Gastroesophageal sphincter (tissue), 4 donors: ENCODE results near the gene BBS12. TPM values are rescaled to one million over a fixed set of nuclear protein-coding genes. Genes with fewer than 3 reads are reported as not detected.

ENCODE experiments used
- ATAC-seq: fragments of 150-250 bp; one replicate; pipeline ENCODE4 v1.9.1; 2016; ENCODE audit warnings: mild to moderate bottlenecking, moderate library complexity
- H3K27ac ChIP-seq, 4 donors: fragments of 200-600 bp; sonication (generic) in 3 of 4; 1 replicate in 3 of 4; 2 replicates in 1 of 4; pipeline ENCODE4 v1.5.1; 2016 to 2019
- H3K27me3 ChIP-seq: fragments of 200-600 bp; sonication (generic); one replicate; pipeline ENCODE4 v1.5.1; 2019
- H3K36me3 ChIP-seq, 2 donors: fragments of 200-600 bp; sonication (generic); one replicate each; pipeline ENCODE4 v1.5.1; 2019; ENCODE audit warnings: control low read depth in 1 of 2
- H3K4me1 ChIP-seq, 3 donors: fragments of 200-600 bp; sonication (generic); 1 replicate in 2 of 3; 2 replicates in 1 of 3; pipeline ENCODE4 v1.5.1; 2016 to 2019; ENCODE audit warnings: control low read depth in 2 of 3
- H3K4me3 ChIP-seq, 2 donors: fragments of 200-600 bp; sonication (generic); one replicate each; pipeline ENCODE4 v1.5.1; 2019; ENCODE audit warnings: mild to moderate bottlenecking in 1 of 2, moderate library complexity in 1 of 2
- H3K9me3 ChIP-seq, 3 donors: fragments of 200-600 bp; sonication (generic); one replicate each; pipeline ENCODE4 v1.5.1; 2017 to 2019; ENCODE audit warnings: control low read depth in 2 of 3
- CTCF ChIP-seq, 4 experiments: fragments of 200-600 bp in 2 of 4; fragments of 450-650 bp in 2 of 4; sonication (generic) in 1 of 4; IDR thresholded peaks; one replicate each; pipeline ENCODE4 v1.5.1; 2017 to 2019; ENCODE audit warnings: antibody characterized with exemption in 4 of 4, mild to moderate bottlenecking in 2 of 4, moderate library complexity in 2 of 4
- EP300 ChIP-seq: sonication (generic); formaldehyde crosslinking; IDR thresholded peaks from one replicate; pipeline ENCODE4 v1.6.1; 2017; ENCODE audit warnings: antibody characterized with exemption, mild to moderate bottlenecking
- POLR2A ChIP-seq, 2 donors: fragments of 450-650 bp; IDR thresholded peaks; one replicate each; pipeline ENCODE4 v1.6.1; 2017; ENCODE audit warnings: antibody characterized with exemption in 2 of 2, mild to moderate bottlenecking in 2 of 2, moderate library complexity in 1 of 2
- POLR2AphosphoS5 ChIP-seq: sonication (generic); formaldehyde crosslinking; IDR thresholded peaks from one replicate; pipeline ENCODE4 v1.6.1; 2017; ENCODE audit warnings: antibody characterized with exemption
- WGBS, 2 donors: methylation state at CpG; one replicate each; pipeline ENCODE4 v1.1.5; 2018; ENCODE audit warnings: low coverage in 1 of 2; 5-methylcytosine and 5-hydroxymethylcytosine counted together
- total RNA-seq, 4 donors: library from RNA; depleted of rRNA; stranded (reverse); fragments of >200 nt; gene quantifications; one replicate each; pipeline ENCODE4 v1.1.0, GENCODE V29; 2016

The BBS12 gene
- total RNA-seq, 4 donors from 2014 or later: 4.7 to 7.3 (median 5.9) TPM

- no peaks in the 10 kb centered on the region for H3K9me3 ChIP-seq
- WGBS, 2 donors: 100% methylated on average over 1 of the region's 1 CpG; no CpG with 5 or more reads in 1 of the 2 donors
Measured at GRCh38 chr4:122701965-122702364, 30.5 kb upstream of the BBS12 start.

GRCh38 chr4:122702939-122703338 lies 29.6 kb upstream of the BBS12 start:
- no peaks in the 10 kb centered on the region for H3K9me3 ChIP-seq
- WGBS, 2 donors: 86 to 90% methylated on average over 2 to 3 of the region's 3 CpGs
- no peaks in the 10 kb centered on the region for H3K27me3 ChIP-seq
- no peaks in the 10 kb centered on the region for H3K4me1 ChIP-seq
- no peaks in the 10 kb centered on the region for H3K36me3 ChIP-seq
- H3K4me3 ChIP-seq: no peak overlapping the region
- no peak for ATAC-seq
- TF ChIP-seq POLR2A (IDR thresholded peaks at IDR 0.05) (no peak), CTCF (IDR thresholded peaks at IDR 0.05) (no peak), EP300 (no peak), POLR2AphosphoS5 (no peak)
- H3K27ac ChIP-seq: no peak overlapping the region

More at GRCh38 chr4:122701965-122702364, 30.5 kb upstream of the BBS12 start:
- TF ChIP-seq POLR2AphosphoS5: no peak
- no peak for TF ChIP-seq POLR2A (IDR thresholded peaks at IDR 0.05)
- no peak for TF ChIP-seq CTCF (IDR thresholded peaks at IDR 0.05)
- TF ChIP-seq EP300: no peak
- Histone ChIP-seq H3K36me3 (no peaks in the 10 kb centered on the region), H3K4me3 (no peak overlapping the region), H3K4me1 (no peaks in the 10 kb centered on the region), H3K27me3 (no peaks in the 10 kb centered on the region), H3K27ac (no peak overlapping the region)
- no peak for ATAC-seq

- Histone ChIP-seq H3K4me3 (no peak overlapping the region), H3K27me3 (no peaks in the 10 kb centered on the region), H3K4me1 (no peaks in the 10 kb centered on the region), H3K36me3 (no peaks in the 10 kb centered on the region), H3K27ac (no peak overlapping the region), H3K9me3 (no peaks in the 10 kb centered on the region)
- ATAC-seq: no peak
- TF ChIP-seq POLR2A (IDR thresholded peaks at IDR 0.05): no peak
- TF ChIP-seq EP300: no peak
- TF ChIP-seq CTCF (IDR thresholded peaks at IDR 0.05): no peak
- TF ChIP-seq POLR2AphosphoS5: no peak
- WGBS, 2 donors: 40 to 75% methylated on average over 1 to 3 of the region's 3 CpGs
Measured at GRCh38 chr4:122703868-122704267, 28.6 kb upstream of the BBS12 start.

GRCh38 chr4:122705009-122705408 lies 27.5 kb upstream of the BBS12 start:
- Histone ChIP-seq H3K9me3 (no peaks in the 10 kb centered on the region), H3K4me3 (no peak overlapping the region), H3K4me1 (no peaks in the 10 kb centered on the region), H3K27ac (no peak overlapping the region), H3K27me3 (no peaks in the 10 kb centered on the region), H3K36me3 (no peaks in the 10 kb centered on the region)
- WGBS, 2 donors: 89 to 96% methylated on average over 4 of the region's 4 CpGs
- ATAC-seq: no peak
- TF ChIP-seq POLR2A (IDR thresholded peaks at IDR 0.05) (no peak), POLR2AphosphoS5 (no peak), EP300 (no peak), CTCF (IDR thresholded peaks at IDR 0.05) (no peak)

- no peak for TF ChIP-seq CTCF (IDR thresholded peaks at IDR 0.05)
- no peak for TF ChIP-seq EP300
- TF ChIP-seq POLR2A (IDR thresholded peaks at IDR 0.05): no peak
- TF ChIP-seq POLR2AphosphoS5: no peak
- Histone ChIP-seq H3K9me3 (no peaks in the 10 kb centered on the region), H3K27me3 (no peaks in the 10 kb centered on the region), H3K4me3 (no peak overlapping the region), H3K36me3 (no peaks in the 10 kb centered on the region), H3K4me1 (no peaks in the 10 kb centered on the region), H3K27ac (no peak overlapping the region)
- ATAC-seq: no peak
- WGBS, 2 donors: 41 to 53% methylated on average over 1 of the region's 1 CpG
Measured at GRCh38 chr4:122705547-122706117, 26.9 kb upstream of the BBS12 start.
